GM23338 (cell line): ENCODE results near the gene PPL. TPM values are rescaled to one million over a fixed set of nuclear protein-coding genes. Genes with fewer than 3 reads are reported as not detected.

ENCODE experiments used
- ATAC-seq: fragments of 200-7000 bp; cut with Tn5 transposase; 3 replicates; pipeline ENCODE4 v1.9.1; 2020
- DNase-seq: peaks from one replicate; pipeline ENCODE4 v3.0.0-alpha.2; 2015; ENCODE audit warnings: low spot score
- H2AFZ ChIP-seq: fragments of 200-600 bp; sonication (generic); 2 replicates; pipeline ENCODE4 v1.8.0; 2016; ENCODE audit warnings: antibody characterized with exemption, mild to moderate bottlenecking, moderate library complexity
- H3F3A ChIP-seq: fragments of 200-600 bp; sonication (generic); replicated peaks from 2 replicates; pipeline ENCODE4 v1.8.0; 2017; ENCODE audit warnings: antibody characterized with exemption, mixed run types, low read depth
- H3K27ac ChIP-seq: fragments of 200-600 bp; sonication (generic); 2 replicates; pipeline ENCODE4 v1.6.1; 2016; ENCODE audit warnings: low read depth
- H3K27me3 ChIP-seq: fragments of 200-600 bp; sonication (generic); 2 replicates; pipeline ENCODE4 v1.8.0; 2016; ENCODE audit warnings: mild to moderate bottlenecking, mixed run types, moderate library complexity; ENCODE audit not compliant: insufficient read depth
- H3K36me3 ChIP-seq: fragments of 200-600 bp; sonication (generic); 2 replicates; pipeline ENCODE4 v1.8.0; 2016; ENCODE audit warnings: mild to moderate bottlenecking; ENCODE audit not compliant: insufficient read depth
- H3K4me1 ChIP-seq: fragments of 200-600 bp; sonication (generic); 2 replicates; pipeline ENCODE4 v1.8.0; 2016; ENCODE audit warnings: mild to moderate bottlenecking, moderate library complexity; ENCODE audit not compliant: insufficient read depth
- H3K4me2 ChIP-seq: fragments of 200-600 bp; sonication (generic); 2 replicates; pipeline ENCODE4 v1.7.1; 2017; ENCODE audit warnings: mixed run types
- H3K4me3 ChIP-seq: fragments of 200-600 bp; sonication (generic); 2 replicates; pipeline ENCODE4 v1.6.1; 2016; ENCODE audit warnings: mixed run types
- H3K79me2 ChIP-seq: fragments of 200-600 bp; sonication (generic); replicated peaks from 2 replicates; pipeline ENCODE4 v1.8.0; 2017; ENCODE audit warnings: mild to moderate bottlenecking; ENCODE audit not compliant: insufficient read depth
- H3K9me2 ChIP-seq: fragments of 200-600 bp; sonication (generic); 2 replicates; pipeline ENCODE4 v1.8.0; 2017; ENCODE audit not compliant: insufficient read depth
- H4K20me1 ChIP-seq: fragments of 200-600 bp; sonication (generic); replicated peaks from 2 replicates; pipeline ENCODE4 v1.8.0; 2017; ENCODE audit warnings: mild to moderate bottlenecking; ENCODE audit not compliant: insufficient read depth
- H3K27ac Mint-ChIP-seq: 2 replicates; pipeline ENCODE4 v1.8.0; 2020; ENCODE audit warnings: inconsistent platforms, mild to moderate bottlenecking, moderate library complexity, mixed read lengths
- H3K27me3 Mint-ChIP-seq: 3 replicates; pipeline ENCODE4 v1.8.0; 2022; ENCODE audit warnings: low read depth, mild to moderate bottlenecking, moderate library complexity, mixed read lengths, inconsistent platforms; ENCODE audit not compliant: insufficient read depth, poor library complexity
- H3K36me3 Mint-ChIP-seq: 3 replicates; pipeline ENCODE4 v1.8.0; 2021; ENCODE audit warnings: low read depth, mild to moderate bottlenecking, inconsistent platforms, moderate library complexity, mixed read lengths
- H3K4me1 Mint-ChIP-seq: 3 replicates; pipeline ENCODE4 v1.8.0; 2020; ENCODE audit warnings: mild to moderate bottlenecking, inconsistent platforms, mixed read lengths
- H3K4me3 Mint-ChIP-seq: 3 replicates; pipeline ENCODE4 v1.8.0; 2021; ENCODE audit warnings: moderate library complexity, mild to moderate bottlenecking, inconsistent platforms, mixed read lengths
- H3K9me3 Mint-ChIP-seq: 3 replicates; pipeline ENCODE4 v1.8.0; 2020; ENCODE audit warnings: moderate library complexity, mild to moderate bottlenecking, inconsistent platforms, mixed read lengths
- EZH2 ChIP-seq: fragments of 200-600 bp; sonication (generic); IDR thresholded peaks from one replicate; pipeline ENCODE4 v1.8.0; 2017; ENCODE audit warnings: antibody characterized with exemption, mild to moderate bottlenecking, low read depth; ENCODE audit not compliant: unreplicated experiment
- EZH2phosphoT487 ChIP-seq: fragments of 200-600 bp; sonication (generic); IDR thresholded peaks from one replicate; pipeline ENCODE4 v1.8.1; 2018; ENCODE audit warnings: antibody characterized with exemption; ENCODE audit not compliant: unreplicated experiment
- JUNB ChIP-seq: IDR thresholded peaks from one replicate; pipeline ENCODE4 v1.6.1; 2016; ENCODE audit warnings: antibody characterized with exemption; ENCODE audit not compliant: unreplicated experiment
- NANOG ChIP-seq: IDR thresholded peaks from 2 replicates; pipeline ENCODE4 v1.6.1; 2016; ENCODE audit warnings: antibody characterized with exemption, borderline replicate concordance
- ZNF331 ChIP-seq: fragments of 250-450 bp; sonication (Bioruptor Pico); IDR thresholded peaks from 2 replicates; pipeline ENCODE4 v1.5.0; 2020; ENCODE audit warnings: low read depth, mild to moderate bottlenecking, moderate library complexity
- polyA plus RNA-seq: library from polyadenylated mRNA; unstranded; fragments of >200 nt; fragmentation: Nextera tagmentation; extraction: Ambion mirVana; gene quantifications from 2 replicates; pipeline ENCODE4 v1.2.1, GENCODE V29; 2016
- total RNA-seq: library from RNA; depleted of rRNA; stranded (reverse); fragments of >200 nt; shearing (Covaris generic); gene quantifications from 2 replicates; pipeline ENCODE4 v1.2.3, GENCODE V29; 2014
- TF ChIP-seq, protein P1 (sequence below): fragments of 250-450 bp; sonication (Bioruptor Pico); IDR thresholded peaks from 2 replicates; pipeline ENCODE4 v1.5.0; 2020; ENCODE audit warnings: mild to moderate bottlenecking, moderate library complexity
- TF ChIP-seq, protein P2 (sequence below), 2 experiments: fragments of 200-600 bp in 1 of 2; sonication (generic) in 1 of 2; conservative IDR thresholded peaks; 2 replicates each; pipeline versions ENCODE4 v1.5.1 to v1.6.1; 2016 to 2017; ENCODE audit warnings: antibody characterized with exemption in 2 of 2, low read depth in 2 of 2, mild to moderate bottlenecking in 2 of 2, moderate library complexity in 1 of 2

Gene PPL
- total and polyA plus RNA-seq, 2 experiments from 2014 or later = 10.6 to 31.7 TPM

DNA sequence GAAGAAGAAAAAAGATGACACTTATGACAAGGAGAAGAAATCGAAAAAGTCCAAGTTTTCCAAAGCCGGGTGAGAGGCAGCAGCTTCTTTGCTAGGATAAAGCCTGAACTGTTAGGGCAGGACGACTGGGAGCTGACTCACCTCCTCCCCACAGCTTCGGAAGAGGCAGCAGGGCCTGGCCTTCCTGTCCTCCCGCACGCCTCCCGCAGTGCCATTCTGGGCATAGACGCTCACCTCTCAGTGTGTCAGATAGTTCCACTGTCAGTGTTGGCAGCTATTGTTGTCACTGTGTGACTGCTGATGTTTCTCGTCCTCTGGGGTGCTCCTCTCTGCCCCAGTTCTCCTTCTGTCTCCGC is 77.1 kb downstream of the PPL start (continued):
- TF ChIP-seq, protein P1, sequence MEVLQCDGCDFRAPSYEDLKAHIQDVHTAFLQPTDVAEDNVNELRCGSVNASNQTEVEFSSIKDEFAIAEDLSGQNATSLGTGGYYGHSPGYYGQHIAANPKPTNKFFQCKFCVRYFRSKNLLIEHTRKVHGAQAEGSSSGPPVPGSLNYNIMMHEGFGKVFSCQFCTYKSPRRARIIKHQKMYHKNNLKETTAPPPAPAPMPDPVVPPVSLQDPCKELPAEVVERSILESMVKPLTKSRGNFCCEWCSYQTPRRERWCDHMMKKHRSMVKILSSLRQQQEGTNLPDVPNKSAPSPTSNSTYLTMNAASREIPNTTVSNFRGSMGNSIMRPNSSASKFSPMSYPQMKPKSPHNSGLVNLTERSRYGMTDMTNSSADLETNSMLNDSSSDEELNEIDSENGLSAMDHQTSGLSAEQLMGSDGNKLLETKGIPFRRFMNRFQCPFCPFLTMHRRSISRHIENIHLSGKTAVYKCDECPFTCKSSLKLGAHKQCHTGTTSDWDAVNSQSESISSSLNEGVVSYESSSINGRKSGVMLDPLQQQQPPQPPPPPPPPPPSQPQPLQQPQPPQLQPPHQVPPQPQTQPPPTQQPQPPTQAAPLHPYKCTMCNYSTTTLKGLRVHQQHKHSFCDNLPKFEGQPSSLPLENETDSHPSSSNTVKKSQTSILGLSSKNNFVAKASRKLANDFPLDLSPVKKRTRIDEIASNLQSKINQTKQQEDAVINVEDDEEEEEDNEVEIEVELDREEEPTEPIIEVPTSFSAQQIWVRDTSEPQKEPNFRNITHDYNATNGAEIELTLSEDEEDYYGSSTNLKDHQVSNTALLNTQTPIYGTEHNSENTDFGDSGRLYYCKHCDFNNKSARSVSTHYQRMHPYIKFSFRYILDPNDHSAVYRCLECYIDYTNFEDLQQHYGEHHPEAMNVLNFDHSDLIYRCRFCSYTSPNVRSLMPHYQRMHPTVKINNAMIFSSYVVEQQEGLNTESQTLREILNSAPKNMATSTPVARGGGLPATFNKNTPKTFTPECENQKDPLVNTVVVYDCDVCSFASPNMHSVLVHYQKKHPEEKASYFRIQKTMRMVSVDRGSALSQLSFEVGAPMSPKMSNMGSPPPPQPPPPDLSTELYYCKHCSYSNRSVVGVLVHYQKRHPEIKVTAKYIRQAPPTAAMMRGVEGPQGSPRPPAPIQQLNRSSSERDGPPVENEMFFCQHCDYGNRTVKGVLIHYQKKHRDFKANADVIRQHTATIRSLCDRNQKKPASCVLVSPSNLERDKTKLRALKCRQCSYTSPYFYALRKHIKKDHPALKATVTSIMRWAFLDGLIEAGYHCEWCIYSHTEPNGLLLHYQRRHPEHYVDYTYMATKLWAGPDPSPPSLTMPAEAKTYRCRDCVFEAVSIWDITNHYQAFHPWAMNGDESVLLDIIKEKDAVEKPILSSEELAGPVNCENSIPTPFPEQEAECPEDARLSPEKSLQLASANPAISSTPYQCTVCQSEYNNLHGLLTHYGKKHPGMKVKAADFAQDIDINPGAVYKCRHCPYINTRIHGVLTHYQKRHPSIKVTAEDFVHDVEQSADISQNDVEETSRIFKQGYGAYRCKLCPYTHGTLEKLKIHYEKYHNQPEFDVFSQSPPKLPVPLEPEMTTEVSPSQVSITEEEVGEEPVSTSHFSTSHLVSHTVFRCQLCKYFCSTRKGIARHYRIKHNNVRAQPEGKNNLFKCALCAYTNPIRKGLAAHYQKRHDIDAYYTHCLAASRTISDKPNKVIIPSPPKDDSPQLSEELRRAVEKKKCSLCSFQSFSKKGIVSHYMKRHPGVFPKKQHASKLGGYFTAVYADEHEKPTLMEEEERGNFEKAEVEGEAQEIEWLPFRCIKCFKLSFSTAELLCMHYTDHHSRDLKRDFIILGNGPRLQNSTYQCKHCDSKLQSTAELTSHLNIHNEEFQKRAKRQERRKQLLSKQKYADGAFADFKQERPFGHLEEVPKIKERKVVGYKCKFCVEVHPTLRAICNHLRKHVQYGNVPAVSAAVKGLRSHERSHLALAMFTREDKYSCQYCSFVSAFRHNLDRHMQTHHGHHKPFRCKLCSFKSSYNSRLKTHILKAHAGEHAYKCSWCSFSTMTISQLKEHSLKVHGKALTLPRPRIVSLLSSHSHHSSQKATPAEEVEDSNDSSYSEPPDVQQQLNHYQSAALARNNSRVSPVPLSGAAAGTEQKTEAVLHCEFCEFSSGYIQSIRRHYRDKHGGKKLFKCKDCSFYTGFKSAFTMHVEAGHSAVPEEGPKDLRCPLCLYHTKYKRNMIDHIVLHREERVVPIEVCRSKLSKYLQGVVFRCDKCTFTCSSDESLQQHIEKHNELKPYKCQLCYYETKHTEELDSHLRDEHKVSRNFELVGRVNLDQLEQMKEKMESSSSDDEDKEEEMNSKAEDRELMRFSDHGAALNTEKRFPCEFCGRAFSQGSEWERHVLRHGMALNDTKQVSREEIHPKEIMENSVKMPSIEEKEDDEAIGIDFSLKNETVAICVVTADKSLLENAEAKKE (CRISPR knock-in tag) = no peak
- no peak for TF ChIP-seq EZH2
- TF ChIP-seq JUNB = no peak

DNA sequence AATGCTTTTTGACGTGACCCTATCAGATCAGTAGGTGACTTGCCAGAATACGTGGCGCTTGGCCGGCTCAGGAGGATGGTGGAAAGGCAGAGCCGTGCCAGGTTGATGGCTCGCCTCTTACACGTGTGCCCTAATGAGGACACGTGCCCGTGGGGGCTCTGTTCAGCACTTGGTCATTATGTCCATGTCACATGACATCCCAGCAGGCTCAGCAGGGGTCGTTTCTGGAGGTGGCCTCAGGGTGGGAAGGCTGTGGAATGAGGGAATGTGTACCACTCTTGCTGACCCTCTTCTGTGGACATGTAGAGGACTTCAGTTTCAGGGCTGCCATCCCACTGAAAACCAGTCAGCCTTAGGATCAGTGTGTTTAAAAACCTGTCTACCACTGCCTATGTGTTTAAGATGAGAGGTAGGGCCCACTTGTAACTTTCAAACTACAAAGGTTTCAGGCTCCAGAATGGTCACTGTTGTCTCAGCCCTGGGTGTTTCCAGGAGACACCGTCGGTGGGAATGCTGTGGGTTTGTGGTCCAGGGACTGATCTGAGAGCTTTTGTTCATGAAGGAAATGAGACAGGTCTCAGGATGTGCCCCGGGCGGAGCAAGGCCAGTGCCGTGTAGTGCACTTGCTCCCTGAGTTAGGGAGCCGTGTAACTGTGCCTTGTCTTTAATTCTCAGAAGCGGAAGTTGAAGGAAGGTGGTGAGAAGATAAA is 77.6 kb downstream of the PPL start:
- Histone ChIP-seq H3K4me1 (no peaks in the 10 kb centered on the region), H3K36me3 (peaks cover 40% of the 10 kb centered on the region), H3K27ac (no peak overlapping the region), H3K27me3 (no peaks in the 10 kb centered on the region), H3F3A (0 out of 2 replicates have a peak, but pooled peaks cover 7% of the 10 kb centered on the region), H3K4me2 (no peak overlapping the region), H3K9me2 (no peaks in the 10 kb centered on the region), H3K79me2 (peaks cover 32% of the 10 kb centered on the region), H2AFZ (no peak overlapping the region), H4K20me1 (peaks cover 23% of the 10 kb centered on the region), H3K4me3 (no peak overlapping the region)
- H3K9me3 Mint-ChIP-seq = no peaks in the 10 kb centered on the region
- peaks cover 2% of the 10 kb centered on the region for H3K27me3 Mint-ChIP-seq
- H3K36me3 Mint-ChIP-seq = peaks cover 62% of the 10 kb centered on the region
- H3K4me1 Mint-ChIP-seq = no peaks in the 10 kb centered on the region
- no peak for DNase-seq
- no peak for ATAC-seq
- H3K4me3 Mint-ChIP-seq = no peak overlapping the region
- H3K27ac Mint-ChIP-seq = no peak overlapping the region
- TF ChIP-seq, protein P2, sequence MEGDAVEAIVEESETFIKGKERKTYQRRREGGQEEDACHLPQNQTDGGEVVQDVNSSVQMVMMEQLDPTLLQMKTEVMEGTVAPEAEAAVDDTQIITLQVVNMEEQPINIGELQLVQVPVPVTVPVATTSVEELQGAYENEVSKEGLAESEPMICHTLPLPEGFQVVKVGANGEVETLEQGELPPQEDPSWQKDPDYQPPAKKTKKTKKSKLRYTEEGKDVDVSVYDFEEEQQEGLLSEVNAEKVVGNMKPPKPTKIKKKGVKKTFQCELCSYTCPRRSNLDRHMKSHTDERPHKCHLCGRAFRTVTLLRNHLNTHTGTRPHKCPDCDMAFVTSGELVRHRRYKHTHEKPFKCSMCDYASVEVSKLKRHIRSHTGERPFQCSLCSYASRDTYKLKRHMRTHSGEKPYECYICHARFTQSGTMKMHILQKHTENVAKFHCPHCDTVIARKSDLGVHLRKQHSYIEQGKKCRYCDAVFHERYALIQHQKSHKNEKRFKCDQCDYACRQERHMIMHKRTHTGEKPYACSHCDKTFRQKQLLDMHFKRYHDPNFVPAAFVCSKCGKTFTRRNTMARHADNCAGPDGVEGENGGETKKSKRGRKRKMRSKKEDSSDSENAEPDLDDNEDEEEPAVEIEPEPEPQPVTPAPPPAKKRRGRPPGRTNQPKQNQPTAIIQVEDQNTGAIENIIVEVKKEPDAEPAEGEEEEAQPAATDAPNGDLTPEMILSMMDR (conservative IDR thresholded peaks at IDR 0.05; ENCODE audit: low read depth in 2 of 2) = no peak
- TF ChIP-seq EZH2phosphoT487 (no peak), ZNF331 (no peak), NANOG (no peak)
- TF ChIP-seq, protein P1 (CRISPR knock-in tag) = no peak
